K562 (cell line): ENCODE results near the gene SLC20A1. TPM values are rescaled to one million over a fixed set of nuclear protein-coding genes. Genes with fewer than 3 reads are reported as not detected.
A peak's percentile ranks its signal among the peaks of the same experiment; 100 is the strongest.

ENCODE experiments used
- ATAC-seq: fragments of 200-7000 bp; cut with Tn5 transposase; 3 replicates; pipeline ENCODE4 v1.9.1; 2020; ENCODE audit warnings: moderate library complexity
- BruUV-seq: library from RNA; stranded (reverse); fragments of 400-500 nt; replicated peaks from 2 replicates; lab custom pipeline; 2021; lab: Mats Ljungman, UMichigan
- CTCF ChIA-PET: fragments of 300-600 bp; formaldehyde crosslinking; extraction: SDS; loops from one replicate; lab custom pipeline; 2021; ENCODE audit warnings: low intra/inter-chr PET ratio; lab: Yijun Ruan, JAX
- POLR2A ChIA-PET: fragments of 300-600, 350-650 bp; sonication (Branson Sonifier 250); formaldehyde crosslinking; extraction: SDS; loops from one replicate; lab custom pipeline; 2021; ENCODE audit warnings: antibody characterized with exemption, inconsistent platforms; lab: Yijun Ruan, JAX
- DNase-seq, 4 experiments: peaks; one replicate each; pipeline versions ENCODE4 v3.0.0 to v3.0.0-alpha.2; 2011 to 2018; ENCODE audit warnings: low spot score in 3 of 4, mixed read lengths in 3 of 4; ENCODE audit errors: extremely low read depth in 1 of 4
- FAIRE-seq: peaks from 2 replicates; lab custom pipeline; 2011; peaks lifted over from hg19 to GRCh38; lab: Jason Lieb, UNC
- H2AFZ ChIP-seq: 2 replicates; pipeline ENCODE4 v1.6.0; 2011; ENCODE audit warnings: low read depth, low read length, control low read depth, inconsistent platforms
- H3K27ac ChIP-seq: fragments of 200-600 bp; 3 replicates; pipeline ENCODE4 v1.8.0; 2011; ENCODE audit warnings: low read depth, mild to moderate bottlenecking, control low read depth, inconsistent platforms, low read length, moderate library complexity, mixed read lengths; ENCODE audit errors: extremely low read depth
- H3K27me3 ChIP-seq, 2 experiments: fragments of 300-600 bp in 1 of 2; 2 replicates in 1 of 2; 3 replicates in 1 of 2; pipeline versions ENCODE4 v1.6.0 to v1.8.0; 2011; ENCODE audit warnings: inconsistent platforms in 2 of 2, low read length in 2 of 2, mild to moderate bottlenecking in 1 of 2, mixed read lengths in 1 of 2, moderate library complexity in 1 of 2; ENCODE audit not compliant: control insufficient read depth in 2 of 2, insufficient read depth in 2 of 2
- H3K36me3 ChIP-seq: fragments of 300-600 bp; 3 replicates; pipeline ENCODE4 v1.8.0; 2011; ENCODE audit warnings: mild to moderate bottlenecking, low read length, inconsistent platforms; ENCODE audit not compliant: control insufficient read depth, insufficient read depth
- H3K4me1 ChIP-seq, 2 experiments: fragments of 200-600 bp in 1 of 2; replicated peaks in 1 of 2; 2 replicates in 1 of 2; 3 replicates in 1 of 2; pipeline versions ENCODE4 v1.5.1 to v1.8.0; 2011; ENCODE audit warnings: inconsistent platforms in 2 of 2, low read length in 2 of 2, mild to moderate bottlenecking in 1 of 2, mixed read lengths in 1 of 2, moderate library complexity in 1 of 2; ENCODE audit not compliant: control insufficient read depth in 2 of 2, insufficient read depth in 2 of 2
- H3K4me2 ChIP-seq: 2 replicates; pipeline ENCODE4 v1.6.1; 2011; ENCODE audit warnings: low read length, control low read depth, inconsistent platforms, mixed read lengths; ENCODE audit not compliant: insufficient read depth
- H3K4me3 ChIP-seq: fragments of 200-600 bp; sonication (generic), shearing (Covaris generic); 2 replicates; pipeline ENCODE4 v1.5.1; 2016; ENCODE audit warnings: control low read depth, inconsistent platforms
- H3K79me2 ChIP-seq: fragments of 200-600 bp; 3 replicates; pipeline ENCODE4 v1.8.0; 2011; ENCODE audit warnings: low read length, inconsistent platforms; ENCODE audit not compliant: control insufficient read depth, insufficient read depth
- H3K9ac ChIP-seq, 2 experiments: 2 replicates each; pipeline versions ENCODE4 v1.6.0 to v1.6.1; 2011; ENCODE audit warnings: low read depth in 2 of 2, low read length in 2 of 2, control low read depth in 1 of 2, inconsistent platforms in 1 of 2, mild to moderate bottlenecking in 1 of 2, mixed read lengths in 1 of 2; ENCODE audit not compliant: insufficient read depth in 1 of 2
- H3K9me1 ChIP-seq: one replicate; pipeline ENCODE4 v1.6.0; 2011; ENCODE audit warnings: inconsistent platforms, mild to moderate bottlenecking, low read length, moderate library complexity; ENCODE audit not compliant: control insufficient read depth, insufficient read depth
- H3K9me3 ChIP-seq: replicated peaks from 2 replicates; pipeline ENCODE4 v1.5.1; 2011; ENCODE audit warnings: low read depth, low read length, inconsistent platforms; ENCODE audit not compliant: control insufficient read depth, insufficient read depth
- H4K20me1 ChIP-seq: replicated peaks from 2 replicates; pipeline ENCODE4 v1.6.1; 2011; ENCODE audit warnings: low read length, inconsistent platforms, mixed read lengths; ENCODE audit not compliant: control insufficient read depth, insufficient read depth
- NR2C2 ChIP-seq, 2 experiments: fragments of 200-800 bp in 1 of 2; sonication (Bioruptor generic) in 1 of 2; sonication (generic) in 1 of 2; formaldehyde crosslinking in 1 of 2; IDR thresholded peaks; 2 replicates each; pipeline versions ENCODE4 v1.6.1 to v1.8.0; 2016 to 2022; ENCODE audit warnings: mild to moderate bottlenecking in 1 of 2, missing compliant biosample characterization in 1 of 2, missing genetic modification characterization in 1 of 2, missing genetic modification reagents in 1 of 2
- ZNF274 ChIP-seq: IDR thresholded peaks from 2 replicates; pipeline ENCODE4 v1.6.1; 2011; ENCODE audit warnings: low read depth, mild to moderate bottlenecking, low read length, moderate library complexity, borderline replicate concordance
- WGBS: fragments of 100-300 bp; shearing (Covaris generic); methylation state at CpG from one replicate; pipeline ENCODE4 v1.1.6; 2016; ENCODE audit warnings: low coverage, mixed read lengths; ENCODE audit not compliant: insufficient coverage; ENCODE audit errors: missing lambda C conversion rate; 5-methylcytosine and 5-hydroxymethylcytosine counted together
- in situ Hi-C: fragments of 300-500 bp; cut with MboI; formaldehyde crosslinking; loops from 4 replicates; pipeline ENCODE4 v1.15.0; 2018; ENCODE audit warnings: inconsistent platforms, mixed read lengths
- intact Hi-C: fragments of 100-400 bp; cut with micrococcal nuclease; formaldehyde crosslinking; loops from 2 replicates; pipeline ENCODE4 v1.14.2; 2022
- polyA plus RNA-seq, 8 experiments: library from polyadenylated mRNA; depleted of rRNA in 4 of 8; stranded (reverse) in 5 of 8; unstranded in 3 of 8; fragments of >200 nt; fragmentation: Nextera tagmentation in 2 of 8; fragmentation: Illumina TruSeq in 1 of 8; extraction: Ambion mirVana in 2 of 8; extraction: Trizol in 1 of 8; gene quantifications; 2 replicates each; pipeline versions ENCODE4 v1.2.1 to v1.2.3, GENCODE V29; 2011 to 2014; ENCODE audit warnings: inconsistent platforms in 1 of 8, missing spikeins in 1 of 8
- total RNA-seq, 7 experiments: library from RNA; depleted of rRNA in 6 of 7; stranded (reverse); fragments of >200 nt in 6 of 7; fragmentation: Illumina TruSeq in 2 of 7; extraction: Trizol in 2 of 7; gene quantifications; 2 replicates each; pipeline versions ENCODE4 v1.2.1 to v1.2.3, GENCODE V29; 2011 to 2021; ENCODE audit warnings: low replicate concordance in 1 of 7

Gene SLC20A1
- total and polyA plus RNA-seq, 9 of the 15 experiments (the other 6 are each of a cell fraction or from before 2014, with no cell fraction given), result 53.8 to 150 (median 74.7) TPM

- no peak for ATAC-seq
- Histone ChIP-seq H3K4me1 (peaks cover 54 to 77% of the 10 kb centered on the region in 2 experiments), H4K20me1 (no peaks in the 10 kb centered on the region), H3K9me3 (no peaks in the 10 kb centered on the region), H3K36me3 (no peaks in the 10 kb centered on the region), H3K9ac (peak overlapping the region in 1 of 2 experiments; percentile 72; a peak in 3 of 4 replicates), H3K9me1 (no peaks in the 10 kb centered on the region), H3K27me3 (no peaks in the 10 kb centered on the region), H2AFZ (peak overlapping the region; percentile 15), H3K4me2 (no peak overlapping the region), H3K79me2 (no peaks in the 10 kb centered on the region), H3K27ac (no peak overlapping the region), H3K4me3 (no peak overlapping the region)
- no peak for FAIRE-seq
- ChIA-PET CTCF (no interaction called here), POLR2A (interaction anchor here (1.3 to 3.5 kb wide), 2 partner anchors 12 to 24 kb away, joined by 5 to 14 read pairs; no protein-coding TSS in a partner anchor)
- BruUV-seq, result no TSS peak
- in situ Hi-C loops (no loop called here), intact Hi-C loops (no loop called here)
- DNase-seq, result no peak
- whole genome bisulfite sequencing, result 81% methylated on average over 14 of the region's 14 CpGs
- TF ChIP-seq NR2C2 (CRISPR knock-in tag; IDR thresholded peaks at IDR 0.05) (no peak), NR2C2 (tag; IDR thresholded peaks at IDR 0.05) (peak; percentile 15; the same call in 1 of the 2 replicates), ZNF274 (no peak)
These were observed 42.5 kb downstream of the SLC20A1 start for GRCh38 chr2:112688086-112688880.
